ENCODE measurements around the gene EMID1.
"Not testable (repeated sequence)": the region's sequence is repeated elsewhere in the genome, so short reads cannot be mapped to it uniquely, and the experiment has no call there.

EMID1 gene

GRCh38 chr22:29224859-29225410, 19.2 kb downstream of the EMID1 start:
- Histone ChIP-seq H3K4me3 (ENCODE audit: low read length) (no peak overlapping the region), H3K9me3 (ENCODE audit: insufficient read depth, low read depth, low read length) (no peaks in the 10 kb centered on the region), H3K9ac (ENCODE audit: low read depth, low read length) (no peak overlapping the region; the same call in 1 of the 2 replicates), H3K27ac (ENCODE audit: low read depth, low read length) (no peak overlapping the region), H3K36me3 (ENCODE audit: insufficient read depth, low read length) (no peaks in the 10 kb centered on the region), H3K4me1 (ENCODE audit: insufficient read depth, low read length) (peaks cover 6% of the 10 kb centered on the region), H3K27me3 (ENCODE audit: insufficient read depth, low read length) (no peaks in the 10 kb centered on the region)
- WGBS: 92% methylated on average over 7 of the region's 7 CpGs

GRCh38 chr22:29225422-29226090, 19.9 kb downstream of the EMID1 start:
- no peaks in the 10 kb centered on the region for H3K36me3 ChIP-seq (ENCODE audit: insufficient read depth, low read length)
- H3K4me3 ChIP-seq (ENCODE audit: low read length): no peak overlapping the region
- peaks cover under 1% of the 10 kb centered on the region; the same call in 1 of the 2 replicates for H3K4me1 ChIP-seq (ENCODE audit: insufficient read depth, low read length)
- no peak overlapping the region for H3K27ac ChIP-seq (ENCODE audit: low read depth, low read length)
- H3K27me3 ChIP-seq (ENCODE audit: insufficient read depth, low read length): no peaks in the 10 kb centered on the region
- no peak overlapping the region for H3K9ac ChIP-seq (ENCODE audit: low read depth, low read length)
- no peaks in the 10 kb centered on the region for H3K9me3 ChIP-seq (ENCODE audit: insufficient read depth, low read depth, low read length)
- WGBS: 70% methylated on average over 16 of the region's 16 CpGs

- Histone ChIP-seq H3K9me3 (ENCODE audit: insufficient read depth, low read depth, low read length) (no peaks in the 10 kb centered on the region), H3K9ac (ENCODE audit: low read depth, low read length) (no peak overlapping the region), H3K27ac (ENCODE audit: low read depth, low read length) (no peak overlapping the region), H3K4me1 (ENCODE audit: insufficient read depth, low read length) (no peaks in the 10 kb centered on the region), H3K36me3 (ENCODE audit: insufficient read depth, low read length) (no peaks in the 10 kb centered on the region), H3K4me3 (ENCODE audit: low read length) (no peak overlapping the region), H3K27me3 (ENCODE audit: insufficient read depth, low read length) (no peaks in the 10 kb centered on the region)
- 92% methylated on average over 11 of the region's 11 CpGs for WGBS
Observed at GRCh38 chr22:29226351-29226981, 20.8 kb downstream of the EMID1 start.

GRCh38 chr22:29230972-29231875, 25.5 kb downstream of the EMID1 start:
- Histone ChIP-seq H3K27ac (ENCODE audit: low read depth, low read length) (no peak overlapping the region), H3K4me1 (ENCODE audit: insufficient read depth, low read length) (no peaks in the 10 kb centered on the region), H3K9ac (ENCODE audit: low read depth, low read length) (no peak overlapping the region), H3K36me3 (ENCODE audit: insufficient read depth, low read length) (no peaks in the 10 kb centered on the region), H3K4me3 (ENCODE audit: low read length) (no peak overlapping the region), H3K27me3 (ENCODE audit: insufficient read depth, low read length) (no peaks in the 10 kb centered on the region), H3K9me3 (ENCODE audit: insufficient read depth, low read depth, low read length) (peaks cover 5% of the 10 kb centered on the region; the same call in 1 of the 2 replicates)
- 95% methylated on average over 18 of the region's 19 CpGs for WGBS

- H3K9me3 ChIP-seq (ENCODE audit: insufficient read depth, low read depth, low read length): peaks cover 5% of the 10 kb centered on the region; the same call in 1 of the 2 replicates
- no peak overlapping the region for H3K27ac ChIP-seq (ENCODE audit: low read depth, low read length)
- H3K36me3 ChIP-seq (ENCODE audit: insufficient read depth, low read length): no peaks in the 10 kb centered on the region
- no peaks in the 10 kb centered on the region for H3K27me3 ChIP-seq (ENCODE audit: insufficient read depth, low read length)
- H3K4me3 ChIP-seq (ENCODE audit: low read length): no peak overlapping the region
- no peaks in the 10 kb centered on the region for H3K4me1 ChIP-seq (ENCODE audit: insufficient read depth, low read length)
- 86% methylated on average over 22 of the region's 22 CpGs for WGBS
- H3K9ac ChIP-seq (ENCODE audit: low read depth, low read length): no peak overlapping the region
Observed at GRCh38 chr22:29231971-29232959, 26.6 kb downstream of the EMID1 start.

- H3K27ac ChIP-seq (ENCODE audit: low read depth, low read length): no peak overlapping the region
- WGBS: 97% methylated on average over 1 of the region's 1 CpG
- no peak overlapping the region for H3K4me3 ChIP-seq (ENCODE audit: low read length)
- H3K9me3 ChIP-seq (ENCODE audit: insufficient read depth, low read depth, low read length): peaks cover 5% of the 10 kb centered on the region; the same call in 1 of the 2 replicates
- no peak overlapping the region for H3K9ac ChIP-seq (ENCODE audit: low read depth, low read length)
- H3K4me1 ChIP-seq (ENCODE audit: insufficient read depth, low read length): no peaks in the 10 kb centered on the region
- H3K27me3 ChIP-seq (ENCODE audit: insufficient read depth, low read length): no peaks in the 10 kb centered on the region
- H3K36me3 ChIP-seq (ENCODE audit: insufficient read depth, low read length): no peaks in the 10 kb centered on the region
Observed at GRCh38 chr22:29233277-29233877, 27.7 kb downstream of the EMID1 start.

- H3K4me3 ChIP-seq (ENCODE audit: low read length); H3K27ac ChIP-seq (ENCODE audit: low read depth, low read length); H3K4me1 ChIP-seq (ENCODE audit: insufficient read depth, low read length); H3K27me3 ChIP-seq (ENCODE audit: insufficient read depth, low read length); H3K9ac ChIP-seq (ENCODE audit: low read depth, low read length); H3K36me3 ChIP-seq (ENCODE audit: insufficient read depth, low read length): not testable (repeated sequence)
- WGBS: 92% methylated on average over 9 of the region's 9 CpGs
- peaks cover 10% of the 10 kb centered on the region; the same call in 1 of the 2 replicates for H3K9me3 ChIP-seq (ENCODE audit: insufficient read depth, low read depth, low read length)
Observed at GRCh38 chr22:29240481-29240880, 34.8 kb downstream of the EMID1 start.

- H3K9ac ChIP-seq (ENCODE audit: low read depth, low read length): no peak overlapping the region
Observed at GRCh38 chr22:29243874-29244446, 38.3 kb downstream of the EMID1 start.

GRCh38 chr22:29244785-29245625, 39.3 kb downstream of the EMID1 start:
- Histone ChIP-seq H3K9ac (ENCODE audit: low read depth, low read length) (no peak overlapping the region), H3K4me1 (ENCODE audit: insufficient read depth, low read length) (no peaks in the 10 kb centered on the region), H3K27me3 (ENCODE audit: insufficient read depth, low read length) (no peaks in the 10 kb centered on the region), H3K4me3 (ENCODE audit: low read length) (no peak overlapping the region), H3K36me3 (ENCODE audit: insufficient read depth, low read length) (no peaks in the 10 kb centered on the region), H3K27ac (ENCODE audit: low read depth, low read length) (no peak overlapping the region), H3K9me3 (ENCODE audit: insufficient read depth, low read depth, low read length) (peaks cover 10% of the 10 kb centered on the region; the same call in 1 of the 2 replicates)
- 87% methylated on average over 7 of the region's 7 CpGs for WGBS

More at GRCh38 chr22:29243874-29244446, 38.3 kb downstream of the EMID1 start:
- WGBS: 92% methylated on average over 11 of the region's 11 CpGs
- H3K4me1 ChIP-seq (ENCODE audit: insufficient read depth, low read length): no peaks in the 10 kb centered on the region
- peaks cover 10% of the 10 kb centered on the region; the same call in 1 of the 2 replicates for H3K9me3 ChIP-seq (ENCODE audit: insufficient read depth, low read depth, low read length)
- no peaks in the 10 kb centered on the region for H3K36me3 ChIP-seq (ENCODE audit: insufficient read depth, low read length)
- no peak overlapping the region for H3K4me3 ChIP-seq (ENCODE audit: low read length)
- no peak overlapping the region for H3K27ac ChIP-seq (ENCODE audit: low read depth, low read length)
- H3K27me3 ChIP-seq (ENCODE audit: insufficient read depth, low read length): no peaks in the 10 kb centered on the region

Measured in HUES64 (cell line).